H1 (cell line): ENCODE data around the gene ALS2CL. TPM values are rescaled to one million over a fixed set of nuclear protein-coding genes. Genes with fewer than 3 reads are reported as not detected.

Experiments used
- CTCF ChIA-PET: fragments of 300-600 bp; sonication (Branson Sonifier 250); formaldehyde crosslinking; loops from one replicate; lab custom pipeline; 2021; ENCODE audit not compliant: partially characterized antibody; lab: Charles Lee
- POLR2A ChIA-PET: fragments of 300-600 bp; sonication (Branson Sonifier 250); formaldehyde crosslinking; loops from one replicate; lab custom pipeline; 2021; ENCODE audit warnings: inconsistent platforms; ENCODE audit not compliant: partially characterized antibody; lab: Charles Lee
- DNase-seq, 2 experiments: peaks; one replicate each; pipeline versions ENCODE4 v3.0.0 to v3.0.0-alpha.2; 2010 to 2022; ENCODE audit warnings: low spot score in 2 of 2, low read depth in 1 of 2, mixed read lengths in 1 of 2
- FAIRE-seq: peaks from 2 replicates; lab custom pipeline; 2011; peaks lifted over from hg19 to GRCh38; lab: Jason Lieb, UNC
- H2AFZ ChIP-seq: 2 replicates; pipeline ENCODE4 v1.8.1; 2012; ENCODE audit warnings: low read length, inconsistent platforms
- H2AK5ac ChIP-seq: 2 replicates; pipeline ENCODE4 v1.6.1; 2013; ENCODE audit warnings: low read depth, low read length
- H2BK120ac ChIP-seq: replicated peaks from 2 replicates; pipeline ENCODE3; 2013; ENCODE audit warnings: low read depth, low read length, inconsistent platforms
- H2BK12ac ChIP-seq: 2 replicates; pipeline ENCODE4 v1.6.1; 2013; ENCODE audit warnings: low read depth, low read length
- H2BK15ac ChIP-seq: 2 replicates; pipeline ENCODE4 v1.6.1; 2013; ENCODE audit warnings: low read length
- H2BK20ac ChIP-seq: 2 replicates; pipeline ENCODE4 v1.6.1; 2013; ENCODE audit warnings: low read length
- H2BK5ac ChIP-seq: 2 replicates; pipeline ENCODE4 v1.6.1; 2013; ENCODE audit warnings: low read depth, low read length
- H3K14ac ChIP-seq: 2 replicates; pipeline ENCODE4 v1.6.1; 2013; ENCODE audit warnings: inconsistent platforms; ENCODE audit not compliant: insufficient read length
- H3K18ac ChIP-seq: 2 replicates; pipeline ENCODE4 v1.6.1; 2013; ENCODE audit warnings: low read length; ENCODE audit errors: extremely low read depth
- H3K23ac ChIP-seq: 2 replicates; pipeline ENCODE4 v1.6.1; 2013; ENCODE audit warnings: inconsistent platforms; ENCODE audit not compliant: insufficient read length
- H3K23me2 ChIP-seq: 2 replicates; pipeline ENCODE4 v1.6.1; 2013; ENCODE audit warnings: low read depth, low read length
- H3K27ac ChIP-seq: 2 replicates; pipeline ENCODE4 v1.6.1; 2011; ENCODE audit warnings: low read depth, low read length, inconsistent platforms
- H3K27me3 ChIP-seq, 4 experiments: replicated peaks in 1 of 4; 1 replicate in 1 of 4; 2 replicates in 3 of 4; pipeline versions ENCODE4 v1.6.1 to v1.8.1; 2011 to 2013; ENCODE audit warnings: low read length in 3 of 4, mild to moderate bottlenecking in 3 of 4, inconsistent platforms in 2 of 4, mixed read lengths in 2 of 4, moderate library complexity in 1 of 4; ENCODE audit not compliant: control insufficient read depth in 3 of 4, insufficient read depth in 3 of 4; ENCODE audit errors: extremely low read depth in 1 of 4
- H3K36me3 ChIP-seq, 4 experiments: 2 replicates each; pipeline versions ENCODE4 v1.6.1 to v1.8.1; 2011 to 2013; ENCODE audit warnings: mild to moderate bottlenecking in 4 of 4, low read length in 3 of 4, moderate library complexity in 2 of 4, control low read depth in 1 of 4, inconsistent platforms in 1 of 4; ENCODE audit not compliant: insufficient read depth in 4 of 4, control insufficient read depth in 2 of 4
- H3K4ac ChIP-seq: replicated peaks from 2 replicates; pipeline ENCODE3; 2013; ENCODE audit warnings: low read length, low read depth, mixed read lengths, inconsistent platforms; ENCODE audit not compliant: insufficient read length
- H3K4me1 ChIP-seq, 4 experiments: replicated peaks in 1 of 4; 1 replicate in 1 of 4; 2 replicates in 3 of 4; pipeline versions ENCODE4 v1.6.1 to v1.8.1; 2011 to 2013; ENCODE audit warnings: low read length in 3 of 4, inconsistent platforms in 2 of 4, mixed read lengths in 1 of 4; ENCODE audit not compliant: insufficient read depth in 4 of 4, control insufficient read depth in 3 of 4
- H3K4me2 ChIP-seq, 2 experiments: 2 replicates each; pipeline versions ENCODE4 v1.6.1 to v1.8.1; 2011 to 2013; ENCODE audit warnings: low read depth in 2 of 2, low read length in 2 of 2, control low read depth in 1 of 2, inconsistent platforms in 1 of 2, mild to moderate bottlenecking in 1 of 2; ENCODE audit not compliant: insufficient read depth in 1 of 2
- H3K4me3 ChIP-seq, 4 experiments: fragments of 200-600, 300-600 bp in 1 of 4; sonication (generic), shearing (Covaris generic), sonication (Bioruptor Twin) in 1 of 4; 2 replicates each; pipeline versions ENCODE4 v1.5.1 to v1.8.1; 2011 to 2016; ENCODE audit warnings: low read length in 4 of 4, low read depth in 3 of 4, control low read depth in 2 of 4, inconsistent platforms in 2 of 4, mild to moderate bottlenecking in 2 of 4, mixed read lengths in 1 of 4, moderate library complexity in 1 of 4; ENCODE audit not compliant: insufficient read depth in 2 of 4; ENCODE audit errors: extremely low read depth in 1 of 4
- H3K56ac ChIP-seq: replicated peaks from 2 replicates; pipeline ENCODE3; 2013; ENCODE audit warnings: low read depth, mild to moderate bottlenecking, mixed read lengths, low read length, inconsistent platforms; ENCODE audit not compliant: insufficient read length
- H3K79me1 ChIP-seq: 2 replicates; pipeline ENCODE4 v1.6.1; 2013; ENCODE audit warnings: low read depth, low read length, control low read depth
- H3K79me2 ChIP-seq, 2 experiments: 2 replicates each; pipeline versions ENCODE4 v1.6.1 to v1.8.1; 2012 to 2013; ENCODE audit warnings: low read length in 2 of 2, mild to moderate bottlenecking in 2 of 2, inconsistent platforms in 1 of 2; ENCODE audit not compliant: insufficient read depth in 2 of 2, control insufficient read depth in 1 of 2
- H3K9ac ChIP-seq, 4 experiments: replicated peaks in 1 of 4; 1 replicate in 1 of 4; 2 replicates in 3 of 4; pipeline versions ENCODE4 v1.6.1 to v1.8.1; 2011 to 2013; ENCODE audit warnings: low read depth in 3 of 4, low read length in 3 of 4, control low read depth in 2 of 4, mild to moderate bottlenecking in 2 of 4, moderate library complexity in 2 of 4, inconsistent platforms in 1 of 4; ENCODE audit errors: extremely low read depth in 1 of 4
- H3K9me3 ChIP-seq, 2 experiments: 2 replicates each; pipeline versions ENCODE4 v1.6.1 to v1.8.1; 2012 to 2013; ENCODE audit warnings: mild to moderate bottlenecking in 2 of 2, moderate library complexity in 2 of 2, control low read depth in 1 of 2, inconsistent platforms in 1 of 2, low read depth in 1 of 2, low read length in 1 of 2, mixed read lengths in 1 of 2; ENCODE audit not compliant: insufficient read depth in 2 of 2
- H4K20me1 ChIP-seq, 2 experiments: replicated peaks in 1 of 2; 2 replicates each; pipeline versions ENCODE3 to v1.8.1; 2011 to 2013; ENCODE audit warnings: inconsistent platforms in 2 of 2, low read length in 2 of 2, mild to moderate bottlenecking in 1 of 2; ENCODE audit not compliant: insufficient read depth in 2 of 2, control insufficient read depth in 1 of 2
- H4K5ac ChIP-seq: 2 replicates; pipeline ENCODE4 v1.6.1; 2013; ENCODE audit warnings: low read length, low read depth, mixed read lengths, inconsistent platforms; ENCODE audit not compliant: insufficient read length
- H4K8ac ChIP-seq: 2 replicates; pipeline ENCODE4 v1.8.0; 2013; ENCODE audit warnings: mild to moderate bottlenecking, moderate library complexity, low read length, inconsistent platforms; ENCODE audit not compliant: insufficient read depth; ENCODE audit errors: extremely low read depth
- H4K91ac ChIP-seq: replicated peaks from 2 replicates; pipeline ENCODE3; 2013; ENCODE audit warnings: low read length, mixed read lengths, inconsistent platforms; ENCODE audit not compliant: insufficient read length
- BCL11A ChIP-seq, 2 experiments: IDR thresholded peaks; one replicate each; pipeline ENCODE4 v1.6.1; 2011; ENCODE audit warnings: low read depth in 2 of 2, low read length in 2 of 2, mild to moderate bottlenecking in 2 of 2
- CBX5 ChIP-seq: fragments of 300-800, 300-1000 bp; sonication (generic); IDR thresholded peaks from 2 replicates; pipeline ENCODE4 v1.7.1; 2016; ENCODE audit warnings: antibody characterized with exemption, low read length, low read depth
- HDAC6 ChIP-seq: IDR thresholded peaks from one replicate; pipeline ENCODE4 v1.7.1; 2012; ENCODE audit warnings: low read depth, mild to moderate bottlenecking, inconsistent platforms, low read length, moderate library complexity
- JUN ChIP-seq: IDR thresholded peaks from 2 replicates; pipeline ENCODE4 v1.6.1; 2011; ENCODE audit warnings: low read depth, mild to moderate bottlenecking, improper control_type of control experiment, low read length
- JUND ChIP-seq: IDR thresholded peaks from 2 replicates; pipeline ENCODE4 v1.6.1; 2011; ENCODE audit warnings: mild to moderate bottlenecking, improper control_type of control experiment, low read length
- KDM5A ChIP-seq: fragments of 200-600 bp; IDR thresholded peaks from 2 replicates; pipeline ENCODE4 v1.7.1; 2012; ENCODE audit warnings: mild to moderate bottlenecking, low read length, inconsistent platforms, mixed read lengths
- MAFK ChIP-seq: IDR thresholded peaks from 2 replicates; pipeline ENCODE4 v1.6.1; 2012; ENCODE audit warnings: low read depth, mild to moderate bottlenecking, improper control_type of control experiment, low read length
- NANOG ChIP-seq: IDR thresholded peaks from 2 replicates; pipeline ENCODE4 v1.6.1; 2011; ENCODE audit warnings: low read length, low read depth, mild to moderate bottlenecking, inconsistent platforms; ENCODE audit not compliant: insufficient read depth, poor library complexity, severe bottlenecking
- SAP30 ChIP-seq: fragments of 300-600 bp; sonication (generic); IDR thresholded peaks from 2 replicates; pipeline ENCODE4 v1.7.1; 2012; ENCODE audit warnings: low read length, moderate library complexity, mild to moderate bottlenecking, inconsistent platforms; ENCODE audit not compliant: insufficient read depth, insufficient replicate concordance
- SP2 ChIP-seq: IDR thresholded peaks from 2 replicates; pipeline ENCODE4 v1.6.1; 2012; ENCODE audit warnings: mild to moderate bottlenecking, low read length, inconsistent platforms
- SUZ12 ChIP-seq: fragments of 200-600 bp; sonication (generic); IDR thresholded peaks from 2 replicates; pipeline ENCODE4 v1.6.1; 2012; ENCODE audit warnings: mild to moderate bottlenecking, inconsistent platforms, low read length, moderate library complexity, mixed read lengths
- TBP ChIP-seq: IDR thresholded peaks from 2 replicates; pipeline ENCODE4 v1.6.1; 2011; ENCODE audit warnings: low read depth, low read length, improper control_type of control experiment
- TEAD4 ChIP-seq: IDR thresholded peaks from 2 replicates; pipeline ENCODE4 v1.6.1; 2012; ENCODE audit warnings: low read depth, low read length, inconsistent platforms, mixed read lengths
- WGBS, 2 experiments: shearing (Covaris generic) in 1 of 2; methylation state at CpG; one replicate each; pipeline versions ENCODE4 v1.1.6 to v1.1.7; 2013 to 2015; ENCODE audit warnings: low lambda C conversion rate in 2 of 2, mixed read lengths in 2 of 2, inconsistent platforms in 1 of 2, low coverage in 1 of 2, missing lambda C conversion rate in 1 of 2; ENCODE audit not compliant: insufficient replicate concordance in 2 of 2, insufficient coverage in 1 of 2, insufficient read length in 1 of 2; ENCODE audit errors: extremely low coverage in 1 of 2, missing lambda C conversion rate in 1 of 2; 5-methylcytosine and 5-hydroxymethylcytosine counted together
- polyA plus RNA-seq, 7 experiments: library from polyadenylated mRNA; depleted of rRNA in 3 of 7; stranded (reverse) in 5 of 7; unstranded in 2 of 7; fragments of >200 nt in 5 of 7; fragments of 200-250 nt in 2 of 7; gene quantifications; 1 replicate in 5 of 7; 2 replicates in 1 of 7; 4 replicates in 1 of 7; pipeline versions ENCODE4 v1.2.1 to v1.2.3, GENCODE V29; 2011 to 2013; ENCODE audit warnings: missing spikeins in 2 of 7, mixed read lengths in 2 of 7
- total RNA-seq: library from RNA; stranded (reverse); fragmentation: NEBNext Ultra II Directional; extraction: Animal tissue kit (Norgen Biotek cat#: 25700); gene quantifications from 2 replicates; pipeline ENCODE4 v1.2.1, GENCODE V29; 2021

The ALS2CL gene
- total and polyA plus RNA-seq, 2 of the 8 experiments (the other 6 are each of a cell fraction or from before 2014, with no cell fraction given) = 4.8 to 5.4 TPM

GRCh38 chr3:46725621-46726314 is 32.3 kb upstream of the ALS2CL start:
- Histone ChIP-seq H3K9ac (no peak overlapping the region), H2BK12ac (peak overlapping the region; percentile 45; the same call in 1 of the 2 replicates), H3K14ac (no peak overlapping the region), H3K9me3 (no peaks in the 10 kb centered on the region), H3K23ac (no peak overlapping the region), H3K79me1 (no peaks in the 10 kb centered on the region), H2AFZ (no peak overlapping the region), H3K27ac (no peak overlapping the region), H2BK5ac (no peak overlapping the region), H4K91ac (no peak overlapping the region), H3K56ac (no peak overlapping the region), H3K23me2 (no peaks in the 10 kb centered on the region), H2BK20ac (no peak overlapping the region), H3K27me3 (no peaks in the 10 kb centered on the region), H3K79me2 (no peaks in the 10 kb centered on the region), H2BK120ac (no peak overlapping the region), H3K36me3 (no peaks in the 10 kb centered on the region), H2BK15ac (no peak overlapping the region), H3K4me3 (no peak overlapping the region), H4K8ac (no peak overlapping the region), H4K5ac (no peak overlapping the region), H3K4me2 (no peak overlapping the region), H4K20me1 (no peaks in the 10 kb centered on the region), H3K4ac (no peak overlapping the region), H2AK5ac (no peak overlapping the region), H3K4me1 (peaks cover 0 to 5% (median 0%) of the 10 kb centered on the region in 4 experiments; a peak in 2 of 7 replicates), H3K18ac (no peak overlapping the region)
- 86% methylated on average over 6 of the region's 6 CpGs; no CpG with 5 or more reads in 1 of the 2 experiments for WGBS, 2 experiments
- FAIRE-seq (no peak), DNase-seq (no peak)
- TF ChIP-seq SUZ12 (no peak), SP2 (no peak), JUN (no peak), HDAC6 (no peak), TEAD4 (no peak), BCL11A (IDR thresholded peaks at IDR 0.05; ENCODE audit: low read depth in 2 of 2, low read length in 2 of 2) (no peak), CBX5 (no peak), KDM5A (no peak), SAP30 (no peak), TBP (no peak), NANOG (no peak), MAFK (no peak), JUND (no peak)
- POLR2A ChIA-PET = no interaction called here
- CTCF ChIA-PET = interaction anchor here (0.5 kb wide), 1 partner anchor 57 kb away, joined by 3 read pairs; no protein-coding TSS in a partner anchor
